ENCODE results near the gene GOLPH3. TPM values are rescaled to one million over a fixed set of nuclear protein-coding genes. Genes with fewer than 3 reads are reported as not detected.

Gene GOLPH3
- total and polyA plus RNA-seq, 9 donors: 40.3 to 71.9 (median 55.5) TPM

GRCh38 chr5:32143617-32144377 lies 30.3 kb downstream of the GOLPH3 start:
- no peaks in the 10 kb centered on the region for H3K27me3 ChIP-seq (ENCODE audit: control insufficient read depth, insufficient read depth, low read length)
- no peak for DNase-seq
- no peak overlapping the region for H3K4me3 ChIP-seq (ENCODE audit: low read length)
- H3K27ac ChIP-seq (ENCODE audit: low read length): no peak overlapping the region
- whole genome bisulfite sequencing (ENCODE audit: insufficient coverage): 40% methylated on average over 1 of the region's 6 CpGs
- peaks cover 12% of the 10 kb centered on the region for H3K4me1 ChIP-seq (ENCODE audit: control insufficient read depth, insufficient read depth, low read length)
- peaks cover 3% of the 10 kb centered on the region for H3K36me3 ChIP-seq (ENCODE audit: control insufficient read depth, insufficient read depth, low read length)
- H3K9me3 ChIP-seq (replicated peaks; ENCODE audit: control insufficient read depth, low read depth, low read length): no peaks in the 10 kb centered on the region

- DNase-seq: no peak
- WGBS (ENCODE audit: insufficient coverage): 75% methylated on average over 5 of the region's 7 CpGs
- H3K27ac ChIP-seq (ENCODE audit: low read length): no peak overlapping the region
- no peak overlapping the region for H3K4me3 ChIP-seq (ENCODE audit: low read length)
- no peaks in the 10 kb centered on the region for H3K9me3 ChIP-seq (replicated peaks; ENCODE audit: control insufficient read depth, low read depth, low read length)
- H3K27me3 ChIP-seq (ENCODE audit: control insufficient read depth, insufficient read depth, low read length): no peaks in the 10 kb centered on the region
- no peaks in the 10 kb centered on the region for H3K4me1 ChIP-seq (ENCODE audit: control insufficient read depth, insufficient read depth, low read length)
- H3K36me3 ChIP-seq (ENCODE audit: control insufficient read depth, insufficient read depth, low read length): peaks cover 23% of the 10 kb centered on the region
Observed at GRCh38 chr5:32138839-32139493, 35.2 kb downstream of the GOLPH3 start.

GRCh38 chr5:32136342-32136741 lies 37.8 kb downstream of the GOLPH3 start:
- Histone ChIP-seq H3K27me3 (ENCODE audit: control insufficient read depth, insufficient read depth, low read length) (no peaks in the 10 kb centered on the region), H3K36me3 (ENCODE audit: control insufficient read depth, insufficient read depth, low read length) (peaks cover 25% of the 10 kb centered on the region), H3K4me1 (ENCODE audit: control insufficient read depth, insufficient read depth, low read length) (no peaks in the 10 kb centered on the region), H3K4me3 (ENCODE audit: low read length) (no peak overlapping the region), H3K9me3 (replicated peaks; ENCODE audit: control insufficient read depth, low read depth, low read length) (no peaks in the 10 kb centered on the region), H3K27ac (ENCODE audit: low read length) (no peak overlapping the region)
- WGBS (ENCODE audit: insufficient coverage): 0% methylated on average over 1 of the region's 7 CpGs
- no peak for DNase-seq

GRCh38 chr5:32135086-32135485 lies 39.0 kb downstream of the GOLPH3 start:
- H3K36me3 ChIP-seq (ENCODE audit: control insufficient read depth, insufficient read depth, low read length): peaks cover 25% of the 10 kb centered on the region
- no CpG with 5 or more reads among the region's 1 CpG for WGBS (ENCODE audit: insufficient coverage)
- H3K27ac ChIP-seq (ENCODE audit: low read length): no peak overlapping the region
- DNase-seq: no peak
- no peaks in the 10 kb centered on the region for H3K9me3 ChIP-seq (replicated peaks; ENCODE audit: control insufficient read depth, low read depth, low read length)
- H3K4me3 ChIP-seq (ENCODE audit: low read length): no peak overlapping the region
- H3K4me1 ChIP-seq (ENCODE audit: control insufficient read depth, insufficient read depth, low read length): no peaks in the 10 kb centered on the region
- no peaks in the 10 kb centered on the region for H3K27me3 ChIP-seq (ENCODE audit: control insufficient read depth, insufficient read depth, low read length)

- Histone ChIP-seq H3K27ac (ENCODE audit: low read length) (no peak overlapping the region), H3K27me3 (ENCODE audit: control insufficient read depth, insufficient read depth, low read length) (no peaks in the 10 kb centered on the region), H3K4me1 (ENCODE audit: control insufficient read depth, insufficient read depth, low read length) (no peaks in the 10 kb centered on the region), H3K4me3 (ENCODE audit: low read length) (no peak overlapping the region), H3K36me3 (ENCODE audit: control insufficient read depth, insufficient read depth, low read length) (peaks cover 26% of the 10 kb centered on the region), H3K9me3 (replicated peaks; ENCODE audit: control insufficient read depth, low read depth, low read length) (no peaks in the 10 kb centered on the region)
- DNase-seq: no peak
Observed at GRCh38 chr5:32132757-32133156, 41.4 kb downstream of the GOLPH3 start.

- Histone ChIP-seq H3K9me3 (replicated peaks; ENCODE audit: control insufficient read depth, low read depth, low read length) (no peaks in the 10 kb centered on the region), H3K4me3 (ENCODE audit: low read length) (no peak overlapping the region), H3K4me1 (ENCODE audit: control insufficient read depth, insufficient read depth, low read length) (no peaks in the 10 kb centered on the region), H3K27ac (ENCODE audit: low read length) (no peak overlapping the region), H3K27me3 (ENCODE audit: control insufficient read depth, insufficient read depth, low read length) (no peaks in the 10 kb centered on the region), H3K36me3 (ENCODE audit: control insufficient read depth, insufficient read depth, low read length) (peaks cover 26% of the 10 kb centered on the region)
- DNase-seq: no peak
- no CpG with 5 or more reads among the region's 1 CpG for WGBS (ENCODE audit: insufficient coverage)
Observed at GRCh38 chr5:32131604-32132003, 42.5 kb downstream of the GOLPH3 start.

- Histone ChIP-seq H3K9me3 (replicated peaks; ENCODE audit: control insufficient read depth, low read depth, low read length) (no peaks in the 10 kb centered on the region), H3K36me3 (ENCODE audit: control insufficient read depth, insufficient read depth, low read length) (peaks cover 28% of the 10 kb centered on the region), H3K27ac (ENCODE audit: low read length) (no peak overlapping the region), H3K4me3 (ENCODE audit: low read length) (no peak overlapping the region), H3K27me3 (ENCODE audit: control insufficient read depth, insufficient read depth, low read length) (no peaks in the 10 kb centered on the region), H3K4me1 (ENCODE audit: control insufficient read depth, insufficient read depth, low read length) (no peaks in the 10 kb centered on the region)
- DNase-seq: no peak
- WGBS (ENCODE audit: insufficient coverage): no CpG with 5 or more reads among the region's 3 CpGs
Observed at GRCh38 chr5:32130865-32131264, 43.3 kb downstream of the GOLPH3 start.

- Histone ChIP-seq H3K36me3 (ENCODE audit: control insufficient read depth, insufficient read depth, low read length) (peaks cover 22% of the 10 kb centered on the region), H3K4me1 (ENCODE audit: control insufficient read depth, insufficient read depth, low read length) (no peaks in the 10 kb centered on the region), H3K27ac (ENCODE audit: low read length) (no peak overlapping the region), H3K4me3 (ENCODE audit: low read length) (no peak overlapping the region), H3K27me3 (ENCODE audit: control insufficient read depth, insufficient read depth, low read length) (no peaks in the 10 kb centered on the region), H3K9me3 (replicated peaks; ENCODE audit: control insufficient read depth, low read depth, low read length) (no peaks in the 10 kb centered on the region)
- WGBS (ENCODE audit: insufficient coverage): no CpG with 5 or more reads among the region's 7 CpGs
- peak; percentile 37 for DNase-seq
Observed at GRCh38 chr5:32129074-32129598, 45.0 kb downstream of the GOLPH3 start.

- peaks cover 18% of the 10 kb centered on the region for H3K36me3 ChIP-seq (ENCODE audit: control insufficient read depth, insufficient read depth, low read length)
- no peak overlapping the region for H3K27ac ChIP-seq (ENCODE audit: low read length)
- DNase-seq: no peak
- 77% methylated on average over 3 of the region's 3 CpGs for WGBS (ENCODE audit: insufficient coverage)
- no peaks in the 10 kb centered on the region for H3K4me1 ChIP-seq (ENCODE audit: control insufficient read depth, insufficient read depth, low read length)
- H3K27me3 ChIP-seq (ENCODE audit: control insufficient read depth, insufficient read depth, low read length): no peaks in the 10 kb centered on the region
- H3K4me3 ChIP-seq (ENCODE audit: low read length): no peak overlapping the region
- no peaks in the 10 kb centered on the region for H3K9me3 ChIP-seq (replicated peaks; ENCODE audit: control insufficient read depth, low read depth, low read length)
Observed at GRCh38 chr5:32127711-32128110, 46.4 kb downstream of the GOLPH3 start.

GRCh38 chr5:32126691-32127090 lies 47.4 kb downstream of the GOLPH3 start:
- H3K36me3 ChIP-seq (ENCODE audit: control insufficient read depth, insufficient read depth, low read length): peaks cover 18% of the 10 kb centered on the region
- no peak overlapping the region for H3K4me3 ChIP-seq (ENCODE audit: low read length)
- H3K4me1 ChIP-seq (ENCODE audit: control insufficient read depth, insufficient read depth, low read length): no peaks in the 10 kb centered on the region
- H3K27me3 ChIP-seq (ENCODE audit: control insufficient read depth, insufficient read depth, low read length): no peaks in the 10 kb centered on the region
- peak; percentile 28 for DNase-seq
- H3K27ac ChIP-seq (ENCODE audit: low read length): no peak overlapping the region
- WGBS (ENCODE audit: insufficient coverage): no CpG with 5 or more reads among the region's 1 CpG
- H3K9me3 ChIP-seq (replicated peaks; ENCODE audit: control insufficient read depth, low read depth, low read length): no peaks in the 10 kb centered on the region

Measured in muscle of leg (tissue), 11 donors.